Measurements from ENCODE around the gene PACSIN2.
"Not testable (repeated sequence)": the region's sequence is repeated elsewhere in the genome, so short reads cannot be mapped to it uniquely, and the experiment has no call there.

PACSIN2 gene

GRCh38 chr22:42922374-42923191 lies 92.4 kb downstream of the PACSIN2 start:
- peak; percentile 50 for DNase-seq

DNA sequence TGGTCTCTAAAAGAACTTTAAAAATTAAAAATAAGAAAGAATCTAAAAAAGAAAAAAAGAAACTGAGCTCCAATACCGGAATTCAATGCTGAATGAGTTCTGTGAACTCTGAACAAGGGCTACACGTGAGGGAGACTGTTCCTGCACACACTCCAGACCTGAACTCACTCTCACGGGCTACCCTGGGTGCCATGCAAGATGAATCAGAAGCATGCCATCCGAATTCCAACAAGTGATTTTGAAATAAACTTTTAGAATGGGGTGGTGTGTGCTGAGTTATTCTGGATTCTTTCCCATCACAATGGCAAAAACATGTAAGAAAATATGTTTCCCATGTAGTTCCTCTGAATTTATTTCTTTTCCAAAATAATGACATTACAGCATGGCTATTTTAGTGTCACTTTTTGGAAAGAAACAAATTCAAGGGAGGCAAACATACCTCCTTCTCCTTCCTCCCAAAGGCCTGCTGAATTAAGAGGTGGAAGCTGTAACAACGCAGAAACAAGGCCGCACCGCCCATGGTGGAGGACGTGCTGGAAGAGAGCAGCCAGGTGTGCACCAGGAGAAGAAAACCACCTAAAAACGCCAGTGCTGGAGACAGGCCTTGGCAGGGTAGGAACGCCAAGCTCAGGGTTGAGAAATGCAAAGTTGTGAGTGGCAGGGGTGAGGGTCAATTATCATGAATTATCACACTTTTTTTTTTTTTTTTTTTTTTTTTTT lies 94.7 kb downstream of the PACSIN2 start:
- DNase-seq: no peak

DNA sequence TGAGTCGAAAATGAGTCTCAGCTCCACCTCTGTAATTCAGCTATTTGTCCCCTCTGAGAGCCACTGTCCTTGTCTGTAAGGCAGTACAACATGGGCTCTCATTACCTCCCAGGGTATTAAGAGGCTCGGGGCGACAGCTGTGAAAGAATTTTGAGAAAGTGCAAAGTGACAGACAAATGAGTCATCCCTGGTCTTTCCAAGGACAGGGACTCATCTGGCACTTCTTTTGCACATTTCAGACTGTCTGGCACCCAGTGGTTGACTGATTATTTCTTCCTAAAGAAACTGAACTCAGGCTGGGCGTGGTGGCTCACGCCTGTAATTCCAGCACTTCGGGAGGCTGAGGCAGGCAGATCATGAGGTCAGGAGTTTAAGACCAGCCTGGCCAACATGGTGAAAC lies 95.8 kb downstream of the PACSIN2 start:
- DNase-seq: no peak

GRCh38 chr22:42918500-42918899 lies 96.4 kb downstream of the PACSIN2 start:
- DNase-seq: peak; percentile 15

DNA sequence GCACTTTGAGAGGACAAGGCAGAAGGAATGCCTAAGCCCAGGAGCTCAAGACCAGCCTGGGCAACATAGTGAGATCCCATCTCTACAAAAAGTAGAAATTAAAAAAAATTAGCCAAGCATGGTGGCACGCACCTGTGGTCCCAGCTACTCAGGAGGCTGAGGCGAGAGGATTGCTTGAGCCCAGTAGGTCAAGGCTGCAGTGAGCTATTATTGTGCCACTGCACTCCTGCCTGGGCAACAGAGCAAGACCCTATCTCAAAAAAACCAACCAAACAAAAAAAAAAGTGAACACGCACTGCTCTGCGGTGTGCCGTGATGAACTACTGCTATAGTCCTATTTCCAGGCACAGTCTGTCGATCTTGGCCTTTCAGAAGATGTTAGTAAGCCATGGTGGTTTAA lies 97.6 kb downstream of the PACSIN2 start:
- DNase-seq: not testable (repeated sequence)

GRCh38 chr22:42915980-42916765 lies 98.8 kb downstream of the PACSIN2 start:
- DNase-seq: no peak

GRCh38 chr22:42914511-42915076 lies 100.4 kb downstream of the PACSIN2 start:
- DNase-seq: no peak

DNA sequence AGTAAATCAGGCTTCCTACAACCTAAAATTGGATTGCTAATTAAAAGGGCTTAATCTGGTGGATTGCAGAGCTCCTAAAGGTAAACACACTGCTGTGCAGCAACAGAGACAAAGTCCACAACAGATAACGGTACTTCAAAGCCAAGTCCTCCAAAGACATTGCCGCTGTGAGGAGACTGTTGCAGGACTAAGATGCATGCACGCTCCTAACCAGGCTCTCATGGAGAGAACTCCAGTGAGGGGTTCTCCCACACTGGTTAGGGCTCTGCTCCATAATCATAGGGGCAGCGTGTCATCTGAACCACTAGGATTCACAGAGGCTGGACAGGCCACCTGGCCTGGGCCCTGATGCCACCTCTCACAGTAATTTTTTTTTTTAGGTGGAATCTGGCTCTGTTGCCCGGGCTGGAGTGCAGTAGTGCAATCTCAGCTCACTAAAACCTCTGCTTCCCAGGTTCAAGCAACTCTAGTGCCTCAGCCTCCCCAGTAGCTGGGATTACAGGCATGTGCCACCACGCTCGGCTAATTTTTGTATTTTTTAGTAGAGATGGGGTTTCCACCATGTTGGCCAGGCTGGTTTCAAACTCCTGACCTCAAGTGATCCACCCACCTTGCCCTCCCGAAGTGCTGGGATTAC lies 101.0 kb downstream of the PACSIN2 start:
- DNase-seq: no peak

- DNase-seq: peak; percentile 8
Observed at GRCh38 chr22:42912059-42912458, 102.9 kb downstream of the PACSIN2 start.

GRCh38 chr22:42910221-42910942 lies 104.6 kb downstream of the PACSIN2 start:
- DNase-seq: no peak

- no peak for DNase-seq
Observed at GRCh38 chr22:42909363-42910058, 105.4 kb downstream of the PACSIN2 start.

DNA sequence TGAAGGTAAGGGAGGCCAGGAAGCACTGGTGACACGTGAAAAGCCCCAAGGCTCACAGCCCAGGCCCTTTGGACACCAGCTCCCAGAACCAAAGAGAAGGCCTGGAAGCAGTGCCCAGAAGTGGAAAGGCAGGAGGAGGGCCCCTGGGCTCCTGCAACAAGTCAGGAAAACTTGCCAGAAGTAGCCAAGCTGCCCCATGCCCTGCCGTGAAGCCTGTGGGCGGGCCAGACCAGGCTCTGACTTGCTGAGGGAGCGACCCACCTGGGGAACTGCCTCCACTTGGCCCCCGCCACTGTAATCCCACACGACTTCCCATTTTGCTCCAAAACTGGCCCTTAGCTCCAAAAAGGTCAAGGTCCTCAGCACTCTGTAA lies 106.6 kb downstream of the PACSIN2 start:
- DNase-seq: no peak

DNA sequence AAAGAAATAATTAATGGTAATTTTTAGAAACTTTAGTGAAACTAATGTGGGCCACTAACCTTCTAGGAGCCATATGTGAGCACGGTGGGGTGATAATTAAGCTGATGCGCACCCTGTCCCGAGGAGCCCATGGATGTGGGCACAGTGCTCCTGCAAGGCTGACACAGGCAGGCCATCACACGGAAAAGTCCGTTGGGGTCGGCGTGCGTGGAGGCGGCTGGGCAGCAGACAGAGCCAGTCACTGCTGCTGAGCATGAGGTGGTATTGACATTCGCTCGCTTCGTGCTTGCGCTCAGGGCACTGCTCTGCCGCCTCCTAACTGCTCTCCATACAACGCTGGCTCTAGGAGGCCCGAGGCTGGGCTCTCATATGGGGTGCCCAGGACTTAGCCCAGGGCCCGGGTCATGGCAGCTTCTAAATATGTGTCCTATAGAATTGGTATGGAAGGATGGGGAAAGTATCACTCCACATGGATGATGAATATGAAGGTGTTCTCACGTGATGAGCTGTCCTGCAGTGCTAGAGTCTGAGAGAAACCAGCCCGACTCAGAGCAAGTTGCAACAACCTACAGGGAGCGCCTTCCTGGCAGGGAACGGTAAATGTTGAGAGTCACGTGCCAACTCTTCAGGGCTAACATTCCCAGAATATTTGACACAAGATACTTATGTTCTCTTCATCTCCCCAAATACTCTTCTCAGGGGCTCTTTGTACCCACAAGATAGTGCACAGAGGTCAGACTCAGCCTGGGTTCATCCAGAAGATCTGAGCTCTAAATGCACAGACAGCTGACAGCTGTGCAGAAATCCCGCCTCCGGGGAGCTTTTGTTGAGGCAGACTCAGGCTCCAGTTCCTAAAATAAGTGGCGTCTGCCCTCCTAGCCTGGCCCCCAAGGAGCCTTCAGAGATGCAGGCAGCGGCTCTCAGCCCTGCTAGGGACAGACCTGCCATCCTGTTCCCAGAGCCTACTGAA lies 107.3 kb downstream of the PACSIN2 start:
- no peak for DNase-seq

GRCh38 chr22:42906605-42907348 lies 108.2 kb downstream of the PACSIN2 start:
- DNase-seq: no peak

DNA sequence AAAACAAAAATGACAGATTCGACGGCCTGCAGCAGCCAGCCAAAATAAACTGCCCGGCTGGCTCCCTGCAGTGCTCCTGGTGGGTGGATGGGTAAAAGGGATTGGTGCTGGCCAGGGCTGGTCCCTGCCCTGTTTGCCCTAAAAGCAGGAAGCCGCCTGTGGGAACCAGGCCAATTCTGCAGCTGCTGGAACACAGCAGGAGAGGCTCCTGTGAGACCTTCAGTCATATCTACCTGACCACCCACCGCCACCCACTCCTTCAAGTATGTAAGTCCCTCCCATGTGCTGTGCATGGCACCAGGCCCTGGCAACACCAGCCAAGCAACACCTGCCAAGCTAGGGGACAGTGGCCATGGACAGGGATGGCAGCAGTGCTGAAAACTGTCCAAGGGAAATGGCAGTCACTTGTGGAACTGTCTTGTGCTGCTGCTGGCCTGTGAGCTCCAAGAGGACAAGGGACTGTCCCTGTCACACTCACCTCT lies 109.2 kb downstream of the PACSIN2 start:
- no peak for DNase-seq

DNA sequence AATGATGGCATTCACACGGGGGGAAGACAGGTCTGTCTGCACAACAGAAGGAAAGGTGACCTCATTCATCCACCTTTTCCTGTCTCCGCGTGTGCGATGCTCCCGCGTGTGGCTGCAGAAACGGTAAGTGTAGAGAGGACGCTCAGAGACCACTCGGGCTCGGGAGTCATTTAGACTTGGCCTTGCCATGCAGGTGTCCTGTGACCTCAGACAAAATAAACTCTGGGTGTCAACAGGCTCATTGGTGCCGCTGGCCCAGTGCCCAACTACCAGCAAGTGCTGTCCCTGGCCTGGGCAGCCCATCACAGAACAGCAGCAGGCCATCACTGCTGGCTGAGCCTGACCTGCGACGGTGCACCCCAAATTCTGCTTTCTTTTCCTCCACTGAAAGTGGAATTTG lies 109.7 kb downstream of the PACSIN2 start:
- DNase-seq: no peak

DNA sequence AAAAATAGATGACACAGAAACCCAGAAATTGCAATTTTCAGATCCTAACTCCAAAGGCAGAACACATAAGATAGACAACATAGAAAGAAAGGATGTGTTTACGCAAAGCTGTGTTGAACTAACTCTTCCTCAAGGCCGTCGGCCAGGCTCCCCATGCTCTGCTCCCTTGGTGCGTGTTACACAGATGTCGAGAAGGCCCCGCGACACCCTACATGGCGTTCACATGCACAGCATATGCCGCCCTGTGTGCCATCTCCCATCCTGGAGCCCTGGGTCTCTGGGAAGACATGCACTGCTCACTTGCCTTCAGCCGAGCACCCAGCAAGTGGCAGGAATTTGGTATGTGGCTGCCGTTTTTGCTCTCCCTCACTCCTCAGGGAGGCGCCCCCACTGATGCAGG lies 110.9 kb downstream of the PACSIN2 start:
- DNase-seq: no peak

- no peak for DNase-seq
Observed at GRCh38 chr22:42902875-42903510, 112.0 kb downstream of the PACSIN2 start.

Measured in GDM1 (cell line).